ENCODE measurements around the gene TPCN1. TPM values are rescaled to one million over a fixed set of nuclear protein-coding genes. Genes with fewer than 3 reads are reported as not detected.

The TPCN1 gene
- total and polyA plus RNA-seq, 8 donors, result 39.4 to 83.4 (median 63.5) TPM

- Histone ChIP-seq H3K9me3 (no peaks in the 10 kb centered on the region), H3K36me3 (no peaks in the 10 kb centered on the region), H3K4me1 (peaks cover 17 to 23% (median 17%) of the 10 kb centered on the region in 3 donors), H3K27ac (no peak overlapping the region), H3K27me3 (no peaks in the 10 kb centered on the region), H3K4me3 (no peak overlapping the region)
- FAIRE-seq, result no peak
- no peak for DNase-seq
- TF ChIP-seq CTCF (IDR thresholded peaks at IDR 0.05), result no peak
- WGBS, 2 donors, result 87 to 94% methylated on average over 8 of the region's 8 CpGs
- no peak for ATAC-seq
- intact Hi-C loops (cut with DNase I), result loop anchor here in 1 of 3 donors (10.0 kb wide), 1 partner anchor 227 kb away; the partner anchor contains the start of gene SDSL
These were observed 23.7 kb upstream of the TPCN1 start for GRCh38 chr12:113197518-113198077.

- H3K4me1 ChIP-seq, result peaks cover 17 to 23% (median 17%) of the 10 kb centered on the region in 3 donors
- DNase-seq (no peak), FAIRE-seq (no peak), ATAC-seq (no peak)
- H3K27ac ChIP-seq, result no peak overlapping the region
- H3K27me3 ChIP-seq, result no peaks in the 10 kb centered on the region
- TF ChIP-seq CTCF (IDR thresholded peaks at IDR 0.05), result no peak
- WGBS, 2 donors, result 78 to 91% methylated on average over 1 of the region's 1 CpG
- intact Hi-C loops (cut with DNase I), result loop anchor here in 1 of 3 donors (10.0 kb wide), 1 partner anchor 227 kb away; the partner anchor contains the start of gene SDSL
- H3K36me3 ChIP-seq, result no peaks in the 10 kb centered on the region
- no peak overlapping the region for H3K4me3 ChIP-seq
- H3K9me3 ChIP-seq, result no peaks in the 10 kb centered on the region
These were observed 23.0 kb upstream of the TPCN1 start for GRCh38 chr12:113198296-113198695.

- peak overlapping the region; percentile 46 to 72 (median 61) for H3K27ac ChIP-seq
- WGBS, 2 donors, result 31 to 36% methylated on average over 12 of the region's 12 CpGs
These were observed 21.1 kb upstream of the TPCN1 start for GRCh38 chr12:113200021-113200797.

More at GRCh38 chr12:113200021-113200797, 21.1 kb upstream of the TPCN1 start:
- Histone ChIP-seq H3K36me3 (no peaks in the 10 kb centered on the region), H3K4me3 (no peak overlapping the region), H3K9me3 (no peaks in the 10 kb centered on the region), H3K27me3 (no peaks in the 10 kb centered on the region), H3K4me1 (peaks cover 17 to 28% (median 17%) of the 10 kb centered on the region in 3 donors)
- DNase-seq, result peak; percentile 75 to 94 (median 89)
- TF ChIP-seq CTCF (IDR thresholded peaks at IDR 0.05), result no peak
- intact Hi-C loops (cut with DNase I), result loop anchor here in 1 of 3 donors (10.0 kb wide), 1 partner anchor 55 kb away; no protein-coding TSS in a partner anchor
- no peak for FAIRE-seq
- peak; percentile 78 to 86 (median 82) for ATAC-seq

Measured in pancreas (tissue), 10 donors.